ENCODE results near the gene CST6.

Gene CST6

GRCh38 chr11:66048547-66049323, 36.9 kb downstream of the CST6 start, which contains the start of gene GAL3ST3:
Gene GAL3ST3, minus strand, starts transcription at chr11:66049161. Its CDS starts 3,746 bp downstream, at chr11:66045415.
- Histone ChIP-seq H3K36me3 (ENCODE audit: low read depth) (peaks cover 12% of the 10 kb centered on the region), H3K4me1 (ENCODE audit: insufficient read depth, poor library complexity, severe bottlenecking) (peaks cover 14% of the 10 kb centered on the region), H3K27me3 (ENCODE audit: insufficient read depth, poor library complexity, severe bottlenecking) (no peaks in the 10 kb centered on the region), H3K27ac (ENCODE audit: poor library complexity, severe bottlenecking) (no peak within 1 kb of the TSS), H3K9me3 (ENCODE audit: severe bottlenecking) (no peaks in the 10 kb centered on the region), H3K4me3 (ENCODE audit: severe bottlenecking) (no peak within 1 kb of the TSS)
- DNase-seq (ENCODE audit: low spot score) = no peak
- no peak for ATAC-seq (ENCODE audit: low read depth)
- no peak for TF ChIP-seq CTCF (IDR thresholded peaks at IDR 0.05; ENCODE audit: poor library complexity, severe bottlenecking)

GRCh38 chr11:66050581-66051231, 38.9 kb downstream of the CST6 start:
- Histone ChIP-seq H3K27me3 (ENCODE audit: insufficient read depth, poor library complexity, severe bottlenecking) (no peaks in the 10 kb centered on the region), H3K27ac (ENCODE audit: poor library complexity, severe bottlenecking) (peak overlapping the region; percentile 71), H3K4me3 (ENCODE audit: severe bottlenecking) (no peak overlapping the region), H3K9me3 (ENCODE audit: severe bottlenecking) (no peaks in the 10 kb centered on the region), H3K36me3 (ENCODE audit: low read depth) (peaks cover 32% of the 10 kb centered on the region), H3K4me1 (ENCODE audit: insufficient read depth, poor library complexity, severe bottlenecking) (peaks cover 14% of the 10 kb centered on the region)
- ATAC-seq (ENCODE audit: low read depth) (no peak), DNase-seq (ENCODE audit: low spot score) (no peak)
- TF ChIP-seq CTCF (IDR thresholded peaks at IDR 0.05; ENCODE audit: poor library complexity, severe bottlenecking) = no peak

- Histone ChIP-seq H3K27me3 (ENCODE audit: insufficient read depth, poor library complexity, severe bottlenecking) (no peaks in the 10 kb centered on the region), H3K27ac (ENCODE audit: poor library complexity, severe bottlenecking) (peak overlapping the region; percentile 71), H3K9me3 (ENCODE audit: severe bottlenecking) (no peaks in the 10 kb centered on the region), H3K4me3 (ENCODE audit: severe bottlenecking) (peak overlapping the region; percentile 88), H3K4me1 (ENCODE audit: insufficient read depth, poor library complexity, severe bottlenecking) (peaks cover 14% of the 10 kb centered on the region), H3K36me3 (ENCODE audit: low read depth) (peaks cover 37% of the 10 kb centered on the region)
- DNase-seq (ENCODE audit: low spot score) = no peak
- no peak for ATAC-seq (ENCODE audit: low read depth)
- no peak for TF ChIP-seq CTCF (IDR thresholded peaks at IDR 0.05; ENCODE audit: poor library complexity, severe bottlenecking)
Measured at GRCh38 chr11:66051371-66051765, 39.6 kb downstream of the CST6 start.

- peak within 1 kb of the TSS; percentile 71 for H3K27ac ChIP-seq (ENCODE audit: poor library complexity, severe bottlenecking)
- TF ChIP-seq CTCF (IDR thresholded peaks at IDR 0.05; ENCODE audit: poor library complexity, severe bottlenecking) = no peak
- DNase-seq (ENCODE audit: low spot score) = peak; percentile 99
Measured at GRCh38 chr11:66051766-66052663, 40.2 kb downstream of the CST6 start, which contains the start of gene SF3B2. Gene SF3B2, plus strand, starts transcription at chr11:66052364. Its CDS starts 21 bp downstream, at chr11:66052385.

More at GRCh38 chr11:66051766-66052663, 40.2 kb downstream of the CST6 start, which contains the start of gene SF3B2:
- Histone ChIP-seq H3K36me3 (ENCODE audit: low read depth) (peaks cover 44% of the 10 kb centered on the region), H3K4me3 (ENCODE audit: severe bottlenecking) (peak within 1 kb of the TSS; percentile 88), H3K27me3 (ENCODE audit: insufficient read depth, poor library complexity, severe bottlenecking) (no peaks in the 10 kb centered on the region), H3K4me1 (ENCODE audit: insufficient read depth, poor library complexity, severe bottlenecking) (peaks cover 14% of the 10 kb centered on the region), H3K9me3 (ENCODE audit: severe bottlenecking) (no peaks in the 10 kb centered on the region)
- peak; percentile 97 for ATAC-seq (ENCODE audit: low read depth)
